Measurements from ENCODE around the gene BTF3.
"Not testable (repeated sequence)": the region's sequence is repeated elsewhere in the genome, so short reads cannot be mapped to it uniquely, and the experiment has no call there.

BTF3 gene

DNA sequence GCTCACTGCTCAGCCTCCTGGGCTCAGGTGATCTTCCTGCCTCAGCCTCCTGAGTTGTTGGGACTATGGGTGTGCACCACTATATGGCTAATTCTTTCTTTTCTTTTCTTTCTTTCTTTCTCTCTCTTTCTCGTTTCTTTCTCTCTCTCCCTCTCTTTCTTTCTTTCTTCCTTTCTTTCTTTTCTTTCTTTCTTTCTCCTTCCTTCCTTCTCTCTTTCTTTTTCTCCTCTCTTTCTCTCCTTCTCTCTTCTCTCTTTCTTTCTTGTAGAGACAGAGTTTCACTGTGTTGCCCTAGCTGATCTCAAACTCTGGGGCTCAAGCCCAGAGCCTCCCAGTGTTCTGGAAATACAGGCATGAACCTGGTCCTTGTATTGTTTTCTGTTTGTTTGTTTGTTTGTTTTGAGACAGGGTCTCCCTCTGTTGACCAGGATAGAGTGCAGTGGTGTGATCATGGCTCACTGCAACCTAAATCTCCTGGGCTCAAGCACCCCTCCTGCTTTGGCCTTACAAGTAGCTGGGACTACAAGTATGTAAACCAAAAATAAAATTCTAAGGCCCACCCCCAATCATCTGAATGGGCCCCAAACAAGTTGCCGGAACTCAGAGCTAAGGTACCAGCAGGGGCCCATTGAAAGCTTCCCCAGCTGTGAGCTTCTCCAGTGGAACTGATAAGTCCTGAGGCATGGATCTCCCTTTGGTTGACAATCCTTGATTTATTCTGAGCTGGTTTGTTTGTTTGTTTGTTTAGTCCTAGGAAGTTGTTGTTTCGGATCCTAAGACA, 11.9 kb upstream of the BTF3 start:
- DNase-seq = no peak

GRCh38 chr5:73487257-73487656, 11.0 kb upstream of the BTF3 start:
- not testable (repeated sequence) for DNase-seq

DNA sequence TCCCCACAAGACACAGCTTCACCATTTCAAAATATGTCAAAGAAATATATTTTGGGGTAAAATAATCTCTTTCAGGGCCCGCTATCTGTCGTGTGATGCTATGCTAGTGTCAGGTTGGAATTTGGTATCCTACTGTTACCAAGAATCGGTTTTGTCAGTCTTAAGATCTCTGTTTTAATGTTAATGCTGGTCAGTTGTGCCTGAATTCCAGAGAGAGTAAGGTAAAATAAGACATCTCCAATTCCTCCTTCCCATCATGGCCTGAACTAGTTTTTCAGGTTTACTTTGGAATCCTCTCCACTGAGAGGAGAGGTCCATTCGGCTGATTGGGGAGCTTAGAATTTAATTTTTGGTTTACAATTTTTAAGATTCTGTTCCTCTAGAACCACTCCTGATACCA, 10.4 kb upstream of the BTF3 start:
- no peak for DNase-seq

GRCh38 chr5:73488806-73489205, 9.4 kb upstream of the BTF3 start:
- DNase-seq = no peak

DNA sequence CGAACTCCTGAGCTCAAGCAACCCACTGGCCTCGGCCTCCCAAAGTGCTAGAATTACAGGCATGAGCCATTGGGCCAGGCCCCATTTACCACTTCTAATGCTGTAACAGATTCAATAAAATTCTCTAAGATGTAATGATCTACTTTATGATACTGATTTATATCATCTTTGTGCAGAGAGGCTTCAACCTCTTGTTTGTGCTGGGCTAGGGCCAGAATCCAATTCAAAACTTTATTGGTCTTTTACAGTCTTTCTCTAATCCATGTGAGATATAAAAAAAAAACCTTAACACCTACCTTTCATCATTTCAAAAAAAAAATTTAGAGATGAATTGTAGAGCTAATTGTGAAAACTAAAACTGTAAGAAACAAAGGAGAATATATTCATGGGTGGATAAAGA, 8.2 kb upstream of the BTF3 start:
- DNase-seq = no peak

GRCh38 chr5:73491155-73491554, 7.1 kb upstream of the BTF3 start:
- no peak for DNase-seq

DNA sequence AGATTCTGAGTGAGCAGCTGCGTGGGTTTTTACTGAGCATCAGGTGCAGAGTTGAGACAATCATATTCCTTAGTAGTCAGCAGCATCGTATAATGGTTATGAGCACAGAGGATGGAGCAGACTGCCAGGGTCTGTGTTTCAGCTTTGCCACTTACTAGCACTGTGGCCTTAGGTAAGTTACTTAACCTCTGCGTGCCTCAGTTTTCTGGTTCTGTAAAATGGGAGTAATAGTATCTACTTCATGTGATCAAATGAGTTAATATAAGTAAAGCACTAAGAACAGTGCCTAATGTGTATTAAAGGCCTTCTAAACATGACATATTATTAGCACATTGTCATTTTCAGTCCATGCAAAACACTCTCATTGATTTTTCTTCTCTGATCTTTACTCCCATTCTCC, 4.8 kb upstream of the BTF3 start:
- no peak for DNase-seq

DNA sequence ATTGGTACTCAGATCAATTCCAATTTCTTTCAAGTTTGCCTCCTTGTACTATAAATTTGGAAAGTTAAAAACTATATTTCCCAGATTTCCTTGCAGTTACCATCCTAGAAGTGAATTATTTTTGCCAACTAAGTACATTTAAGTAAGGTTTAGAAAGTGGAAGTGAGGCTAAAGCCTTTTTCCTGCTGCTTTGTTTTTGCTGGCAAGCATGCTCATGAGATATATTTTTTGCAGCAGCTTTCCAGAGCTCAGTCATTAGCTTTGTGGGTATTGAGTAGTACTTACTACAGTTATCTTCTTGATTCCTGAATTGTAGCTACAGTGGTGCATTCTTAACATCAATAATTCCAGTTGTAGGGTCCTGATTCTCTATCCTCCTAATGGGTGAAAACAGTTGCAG, 3.5 kb upstream of the BTF3 start:
- no peak for DNase-seq

DNA sequence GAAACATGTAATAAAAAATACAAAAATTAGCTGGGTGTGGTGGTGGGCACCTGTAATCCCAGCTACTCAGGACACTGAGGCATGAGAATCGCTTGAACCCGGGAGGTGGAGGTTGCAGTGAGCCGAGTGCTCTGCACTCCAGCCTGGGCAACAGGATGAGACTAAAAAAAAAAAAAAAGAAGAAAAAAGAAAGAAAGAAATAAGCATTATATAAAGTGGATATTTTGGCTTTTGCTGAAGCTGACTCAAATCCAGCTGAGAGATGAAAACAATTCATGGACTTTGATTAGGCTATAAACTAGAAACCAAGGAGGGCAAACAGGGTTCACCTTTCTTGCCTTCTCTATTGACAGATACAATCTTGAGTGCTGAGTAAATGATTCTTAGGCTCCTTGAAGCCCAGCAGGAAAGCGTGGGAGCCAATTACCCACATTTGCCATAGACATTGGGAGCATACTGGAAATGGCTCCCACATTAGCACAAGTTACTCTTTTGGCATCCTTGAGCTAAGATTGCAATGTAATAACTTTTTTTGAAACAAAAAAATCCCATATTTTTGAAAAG, 2.4 kb upstream of the BTF3 start:
- no peak for DNase-seq

DNA sequence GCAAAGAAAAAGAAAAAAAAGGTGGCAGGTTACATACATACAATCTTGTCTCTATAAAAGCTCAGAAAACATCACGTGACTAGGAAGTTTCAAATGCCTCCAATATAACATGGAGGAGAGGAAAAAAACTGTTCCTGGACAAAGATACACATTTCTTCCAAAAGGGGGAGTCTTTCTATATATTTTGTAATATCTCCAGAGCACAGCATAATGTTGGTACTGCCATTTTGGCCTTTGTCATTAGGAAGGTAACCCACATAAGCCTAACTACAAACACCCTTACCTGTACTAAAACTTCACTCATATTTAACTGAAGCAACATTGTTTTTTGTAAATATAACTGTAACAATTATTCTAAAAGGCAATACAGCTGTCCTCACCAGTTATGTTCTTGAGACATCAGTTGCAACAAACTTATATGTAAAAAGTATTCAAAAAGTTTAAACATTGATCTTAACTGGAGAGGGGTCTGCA, 1.2 kb upstream of the BTF3 start:
- no peak for DNase-seq

GRCh38 chr5:73497497-73498056, 665 bp upstream of the BTF3 start:
- DNase-seq = no peak

GRCh38 chr5:73499187-73499586, 945 bp downstream of the BTF3 start:
- DNase-seq = no peak

- DNase-seq = no peak
Observed at GRCh38 chr5:73499756-73500155, 1.5 kb downstream of the BTF3 start.

DNA sequence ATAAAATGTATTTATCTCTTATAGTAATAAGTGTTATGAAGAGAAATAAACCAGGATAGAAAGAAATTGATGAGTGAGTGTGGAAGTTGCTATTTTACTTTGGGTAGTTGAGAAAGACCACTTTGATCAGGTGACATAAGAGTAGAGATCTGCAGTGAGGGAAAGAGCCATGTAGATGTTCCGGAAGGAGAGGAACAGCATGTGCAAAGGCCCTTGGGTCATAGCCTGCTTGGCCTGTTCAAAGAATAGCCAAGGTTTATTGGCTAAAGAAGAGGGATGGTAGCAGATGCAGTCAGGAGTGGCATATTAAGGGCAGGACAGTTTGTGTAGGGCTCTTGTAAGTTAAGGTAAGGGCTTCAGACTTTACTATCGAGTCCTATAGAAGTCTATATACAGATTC, 3.2 kb downstream of the BTF3 start:
- no peak for DNase-seq

DNA sequence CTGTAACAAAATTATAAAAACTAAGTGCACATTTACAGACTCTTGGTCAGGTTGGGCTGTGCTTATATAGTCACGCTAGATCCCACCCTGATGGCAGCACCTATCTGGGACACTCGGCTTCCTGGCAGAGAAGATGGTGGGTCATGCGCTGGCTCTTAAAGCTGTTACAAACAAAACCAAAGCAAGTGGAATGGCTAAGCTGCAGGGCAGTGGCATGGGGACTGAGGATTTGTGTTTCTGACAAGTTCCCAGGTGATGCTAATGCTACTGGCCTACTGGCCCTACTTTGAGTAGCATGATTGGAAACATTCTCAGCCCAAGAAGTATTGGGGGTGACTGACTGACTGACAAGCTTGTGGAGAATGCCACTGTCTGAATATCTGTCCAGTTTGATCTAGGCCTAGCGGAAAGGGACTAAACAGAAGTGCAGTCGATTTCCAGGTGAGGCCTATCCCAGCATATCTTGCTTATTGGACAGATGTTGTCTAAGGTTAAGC, 8.3 kb downstream of the BTF3 start:
- DNase-seq = no peak

GRCh38 chr5:73507062-73507461, 8.8 kb downstream of the BTF3 start:
- no peak for DNase-seq

- DNase-seq = not testable (repeated sequence)
Observed at GRCh38 chr5:73508521-73508920, 10.3 kb downstream of the BTF3 start.

DNA sequence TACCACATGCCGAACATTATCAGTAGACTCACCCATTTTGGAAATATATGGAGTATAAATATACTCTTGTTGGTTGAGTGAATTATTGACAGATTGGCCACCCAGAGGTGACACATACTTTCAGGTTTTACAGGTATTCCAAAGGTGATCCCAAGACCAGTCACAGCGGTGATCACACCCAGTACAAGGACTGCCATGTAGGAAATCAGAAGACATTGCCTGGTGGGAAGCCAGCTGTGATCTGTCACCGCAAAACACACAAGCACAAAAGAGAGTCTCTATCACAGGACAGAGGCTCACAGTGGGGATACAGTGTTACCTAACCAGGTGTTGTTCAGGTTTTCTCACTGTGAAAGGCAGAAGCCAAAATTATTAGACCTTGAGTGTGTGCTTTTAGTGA, 15.8 kb downstream of the BTF3 start:
- no peak for DNase-seq

DNA sequence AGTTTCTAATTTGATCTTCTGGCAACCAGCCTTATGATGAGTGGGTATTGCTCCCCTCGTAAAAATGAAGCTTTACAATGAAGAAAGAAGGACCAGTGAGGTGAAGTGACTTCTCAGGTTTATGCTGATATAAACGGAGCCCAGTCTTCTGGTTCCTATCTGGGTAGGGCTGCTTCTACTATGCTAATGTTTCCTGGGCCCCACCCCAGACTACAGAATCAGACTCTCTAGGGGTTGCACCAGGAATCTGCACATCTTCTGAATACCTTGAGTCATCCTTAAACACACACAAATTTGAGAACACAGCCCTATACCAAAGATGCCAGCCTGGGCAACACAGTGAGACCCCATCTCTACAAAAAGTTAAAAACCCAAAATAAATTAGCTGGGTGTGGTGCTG, 16.2 kb downstream of the BTF3 start:
- DNase-seq = no peak

DNA sequence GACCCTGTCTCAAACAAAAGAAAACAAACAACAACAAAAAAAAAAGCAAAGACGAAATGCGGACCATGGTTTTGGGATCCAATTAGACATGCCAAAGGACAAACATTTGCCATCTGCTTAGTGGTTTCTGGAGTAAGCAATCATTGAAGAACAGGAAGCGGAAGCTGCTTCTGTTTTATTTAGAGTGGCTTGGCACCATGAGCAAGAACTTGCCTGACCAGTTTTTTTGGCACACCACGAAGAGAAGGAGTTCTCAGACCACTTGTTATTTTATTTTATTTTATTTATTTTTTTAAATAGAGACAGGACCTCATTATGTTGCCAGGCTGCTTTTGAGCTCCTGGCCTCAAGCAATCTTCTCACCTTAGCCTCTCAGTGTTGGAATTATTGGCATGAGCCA, 17.0 kb downstream of the BTF3 start:
- no peak for DNase-seq

GRCh38 chr5:73519531-73520283, 21.5 kb downstream of the BTF3 start:
- DNase-seq = peak; percentile 70

- DNase-seq = no peak
Observed at GRCh38 chr5:73522989-73523388, 24.7 kb downstream of the BTF3 start.

DNA sequence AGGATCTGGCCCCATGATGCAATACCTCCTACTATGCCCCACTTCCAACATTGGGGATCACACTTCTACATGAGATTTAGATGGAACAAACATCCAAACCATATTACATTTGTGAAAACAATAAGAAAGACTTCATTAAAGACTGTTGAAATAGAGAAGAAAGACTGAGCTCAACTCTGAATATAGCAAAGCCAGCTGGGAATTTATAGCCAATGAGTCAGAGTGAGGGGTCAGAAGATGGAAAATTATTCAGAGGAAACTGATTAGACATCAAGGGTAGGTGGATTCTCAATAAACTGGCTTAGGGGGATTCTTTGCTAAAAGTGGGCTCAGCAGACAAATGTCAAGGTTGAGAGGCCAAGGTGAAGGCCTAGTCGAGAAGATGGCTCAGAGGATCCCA, 25.6 kb downstream of the BTF3 start:
- DNase-seq = no peak
